ENCODE results near the gene ZFP3.
"Not testable (repeated sequence)": the region's sequence is repeated elsewhere in the genome, so short reads cannot be mapped to it uniquely, and the experiment has no call there.

The ZFP3 gene

DNA sequence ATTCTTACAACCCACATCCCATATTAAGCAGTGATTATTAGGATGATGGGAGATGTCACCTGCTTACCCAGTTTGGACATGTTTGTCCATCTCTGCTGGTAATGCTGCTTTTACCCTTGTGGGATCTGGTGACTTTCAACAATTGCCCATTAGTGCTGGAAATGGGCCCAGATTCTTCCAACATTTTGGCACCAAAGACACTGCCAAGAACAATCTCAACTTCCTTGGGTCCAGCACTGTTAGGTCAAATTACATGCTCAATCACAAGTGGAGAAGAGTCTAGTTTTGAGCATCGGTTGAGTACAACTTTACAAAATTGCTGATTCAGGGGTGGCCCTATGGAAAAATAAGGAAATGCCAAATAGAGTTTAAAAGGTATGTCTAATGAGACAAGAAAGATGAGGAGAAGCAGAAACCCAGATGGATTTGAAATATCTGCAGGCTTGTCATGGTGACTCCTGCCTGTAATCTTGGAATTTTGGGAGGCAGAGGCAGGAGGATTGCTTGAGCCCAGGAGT lies 13.0 kb upstream of the ZFP3 start:
- TF ChIP-seq, protein P1, sequence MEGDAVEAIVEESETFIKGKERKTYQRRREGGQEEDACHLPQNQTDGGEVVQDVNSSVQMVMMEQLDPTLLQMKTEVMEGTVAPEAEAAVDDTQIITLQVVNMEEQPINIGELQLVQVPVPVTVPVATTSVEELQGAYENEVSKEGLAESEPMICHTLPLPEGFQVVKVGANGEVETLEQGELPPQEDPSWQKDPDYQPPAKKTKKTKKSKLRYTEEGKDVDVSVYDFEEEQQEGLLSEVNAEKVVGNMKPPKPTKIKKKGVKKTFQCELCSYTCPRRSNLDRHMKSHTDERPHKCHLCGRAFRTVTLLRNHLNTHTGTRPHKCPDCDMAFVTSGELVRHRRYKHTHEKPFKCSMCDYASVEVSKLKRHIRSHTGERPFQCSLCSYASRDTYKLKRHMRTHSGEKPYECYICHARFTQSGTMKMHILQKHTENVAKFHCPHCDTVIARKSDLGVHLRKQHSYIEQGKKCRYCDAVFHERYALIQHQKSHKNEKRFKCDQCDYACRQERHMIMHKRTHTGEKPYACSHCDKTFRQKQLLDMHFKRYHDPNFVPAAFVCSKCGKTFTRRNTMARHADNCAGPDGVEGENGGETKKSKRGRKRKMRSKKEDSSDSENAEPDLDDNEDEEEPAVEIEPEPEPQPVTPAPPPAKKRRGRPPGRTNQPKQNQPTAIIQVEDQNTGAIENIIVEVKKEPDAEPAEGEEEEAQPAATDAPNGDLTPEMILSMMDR (IDR thresholded peaks at IDR 0.05) = no peak
- Histone ChIP-seq H3K27me3 (peaks cover 24% of the 10 kb centered on the region), H3K36me3 (no peaks in the 10 kb centered on the region), H3K4me1 (ENCODE audit: control insufficient read depth in 1 of 2, insufficient read depth in 1 of 2, low read depth in 1 of 2, low read length in 1 of 2) (peaks cover 4 to 7% of the 10 kb centered on the region in 2 experiments), H3K9me3 (no peaks in the 10 kb centered on the region), H3K27ac (no peak overlapping the region), H3K4me3 (ENCODE audit: low read depth in 1 of 2, low read length in 1 of 2) (no peak overlapping the region)

DNA sequence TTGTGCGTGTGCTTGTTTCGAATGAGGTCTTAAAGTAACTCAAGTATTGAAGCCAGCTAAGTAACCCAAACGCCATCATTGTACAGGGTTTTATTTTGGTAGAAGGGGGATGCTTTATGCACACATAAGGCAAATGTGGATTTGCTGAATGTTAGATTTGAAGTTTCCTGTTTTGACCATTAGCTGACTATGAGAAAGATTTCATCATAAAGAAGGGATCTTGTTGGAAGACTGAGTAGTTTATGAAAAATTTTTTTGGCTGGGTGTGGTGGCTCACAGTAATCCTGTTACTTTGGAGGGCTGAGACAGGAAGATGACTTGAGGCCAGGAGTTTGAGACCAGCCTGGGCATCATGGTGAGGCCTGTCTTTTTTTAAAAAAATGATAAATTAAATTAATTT lies 10.0 kb upstream of the ZFP3 start:
- no peaks in the 10 kb centered on the region for H3K9me3 ChIP-seq
- TF ChIP-seq, protein P1 (IDR thresholded peaks at IDR 0.05) = no peak
- H3K27ac ChIP-seq = no peak overlapping the region
- H3K4me1 ChIP-seq (ENCODE audit: control insufficient read depth in 1 of 2, insufficient read depth in 1 of 2, low read depth in 1 of 2, low read length in 1 of 2) = no peaks in the 10 kb centered on the region
- H3K36me3 ChIP-seq = no peaks in the 10 kb centered on the region
- H3K4me3 ChIP-seq (ENCODE audit: low read depth in 1 of 2, low read length in 1 of 2) = no peak overlapping the region
- H3K27me3 ChIP-seq = peaks cover 35% of the 10 kb centered on the region

DNA sequence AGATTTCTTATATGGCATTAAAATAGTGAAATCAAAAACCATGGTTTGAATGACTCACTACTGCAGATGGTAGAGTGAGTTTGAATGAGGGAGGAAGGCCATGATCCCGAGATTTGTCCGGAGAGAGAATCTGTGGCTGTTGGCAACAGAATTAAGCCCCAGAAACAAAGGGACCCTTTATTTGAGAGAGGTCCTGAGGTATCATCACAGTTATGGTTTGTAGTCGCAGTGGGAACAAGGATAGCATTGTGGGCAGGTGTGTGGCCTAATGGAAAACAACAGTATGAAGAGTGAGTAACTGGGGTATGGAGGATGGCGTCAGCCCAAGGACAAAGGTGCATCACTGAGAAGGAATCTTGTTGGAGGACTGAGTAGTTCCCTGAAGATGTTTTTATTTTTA lies 8.5 kb upstream of the ZFP3 start:
- Histone ChIP-seq H3K27me3 (peaks cover 37% of the 10 kb centered on the region), H3K4me1 (ENCODE audit: control insufficient read depth in 1 of 2, insufficient read depth in 1 of 2, low read depth in 1 of 2, low read length in 1 of 2) (no peaks in the 10 kb centered on the region), H3K9me3 (no peaks in the 10 kb centered on the region), H3K4me3 (ENCODE audit: low read depth in 1 of 2, low read length in 1 of 2) (no peak overlapping the region), H3K27ac (no peak overlapping the region), H3K36me3 (no peaks in the 10 kb centered on the region)
- TF ChIP-seq, protein P1 (IDR thresholded peaks at IDR 0.05) = no peak

- not testable (repeated sequence) for H3K27ac ChIP-seq, H3K9me3 ChIP-seq
Measured at GRCh38 chr17:5075472-5075871, 2.8 kb upstream of the ZFP3 start.

DNA sequence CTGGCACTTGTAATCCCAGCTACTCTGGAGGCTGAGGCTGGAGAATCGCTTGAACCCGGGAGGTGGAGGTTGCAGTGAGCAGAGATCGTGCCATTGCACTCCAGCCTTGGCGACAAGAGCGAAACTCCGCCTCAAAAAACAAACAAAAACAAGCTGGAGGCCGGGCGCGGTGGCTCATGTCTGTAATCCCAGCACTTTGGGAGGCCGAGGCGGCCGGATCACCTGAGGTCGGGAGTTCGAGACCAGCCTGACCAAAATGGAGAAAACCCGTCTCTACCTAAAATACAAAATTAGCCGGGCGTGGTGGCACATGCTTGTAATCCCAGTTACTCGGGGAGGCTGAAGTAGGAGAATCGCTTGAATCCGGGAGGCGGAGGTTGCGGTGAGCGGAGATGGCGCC lies 992 bp upstream of the ZFP3 start:
- Histone ChIP-seq H3K4me1 (ENCODE audit: control insufficient read depth in 1 of 2, insufficient read depth in 1 of 2, low read depth in 1 of 2, low read length in 1 of 2) (peaks cover 12% of the 10 kb centered on the region in 2 experiments), H3K27me3 (peaks cover 26% of the 10 kb centered on the region)
- not testable (repeated sequence) for H3K9me3 ChIP-seq; H3K36me3 ChIP-seq; H3K4me3 ChIP-seq (ENCODE audit: low read depth in 1 of 2, low read length in 1 of 2); H3K27ac ChIP-seq

More at GRCh38 chr17:5075472-5075871, 2.8 kb upstream of the ZFP3 start:
- peaks cover 34% of the 10 kb centered on the region for H3K27me3 ChIP-seq
- H3K36me3 ChIP-seq; H3K4me3 ChIP-seq (ENCODE audit: low read depth in 1 of 2, low read length in 1 of 2): not testable (repeated sequence)
- peaks cover 12% of the 10 kb centered on the region in 2 experiments for H3K4me1 ChIP-seq (ENCODE audit: control insufficient read depth in 1 of 2, insufficient read depth in 1 of 2, low read depth in 1 of 2, low read length in 1 of 2)

DNA sequence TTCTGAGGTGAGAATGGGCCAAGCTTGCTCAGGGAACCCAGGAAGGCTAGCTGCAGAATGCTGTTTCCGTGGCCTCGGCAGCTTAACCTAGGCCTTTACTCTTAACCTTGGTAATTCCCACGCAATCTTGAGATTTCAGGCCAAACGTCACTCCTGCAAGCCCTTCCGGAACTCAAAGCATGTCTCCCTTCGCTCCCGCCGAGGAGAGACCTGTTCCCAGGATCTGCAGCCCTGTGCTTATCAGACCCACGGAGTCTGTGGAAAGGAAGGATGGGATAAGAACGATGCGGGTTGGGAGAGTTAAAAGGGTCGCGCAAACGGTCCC lies 524 bp upstream of the ZFP3 start:
- no peaks in the 10 kb centered on the region for H3K9me3 ChIP-seq
- peaks cover 26% of the 10 kb centered on the region for H3K27me3 ChIP-seq
- H3K36me3 ChIP-seq = no peaks in the 10 kb centered on the region
- TF ChIP-seq, protein P1 (IDR thresholded peaks at IDR 0.05) = no peak
- H3K4me3 ChIP-seq (ENCODE audit: low read depth in 1 of 2, low read length in 1 of 2) = peak overlapping the region; percentile 83 to 91
- H3K4me1 ChIP-seq (ENCODE audit: control insufficient read depth in 1 of 2, insufficient read depth in 1 of 2, low read depth in 1 of 2, low read length in 1 of 2) = peaks cover 12% of the 10 kb centered on the region in 2 experiments
- peak overlapping the region; percentile 58 for H3K27ac ChIP-seq

DNA sequence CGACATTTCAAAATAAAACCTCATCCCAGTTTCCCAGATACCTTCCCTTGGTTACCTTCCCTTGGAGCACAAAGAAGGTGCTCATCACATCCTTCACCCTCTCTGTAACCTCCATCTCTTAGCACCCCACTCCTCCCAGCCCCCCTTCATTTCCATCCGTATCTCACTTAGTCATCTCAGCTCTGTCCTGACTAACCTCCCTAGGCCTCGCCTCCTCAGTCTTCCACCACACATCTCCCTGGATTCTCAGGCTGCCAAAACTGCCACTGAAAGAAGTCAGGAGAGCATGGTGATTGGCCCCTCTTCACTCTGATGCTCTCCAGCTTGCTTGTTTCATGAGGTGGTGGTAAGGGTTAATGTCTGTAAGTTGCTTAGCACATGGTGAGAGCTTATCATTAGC lies 2.3 kb downstream of the ZFP3 start:
- H3K36me3 ChIP-seq = no peaks in the 10 kb centered on the region
- no peak overlapping the region for H3K27ac ChIP-seq
- peaks cover 16% of the 10 kb centered on the region for H3K27me3 ChIP-seq
- TF ChIP-seq, protein P1 (IDR thresholded peaks at IDR 0.05) = no peak
- H3K4me1 ChIP-seq (ENCODE audit: control insufficient read depth in 1 of 2, insufficient read depth in 1 of 2, low read depth in 1 of 2, low read length in 1 of 2) = peaks cover 12% of the 10 kb centered on the region in 2 experiments
- H3K9me3 ChIP-seq = no peaks in the 10 kb centered on the region
- no peak overlapping the region for H3K4me3 ChIP-seq (ENCODE audit: low read depth in 1 of 2, low read length in 1 of 2)
